K562 (cell line): Measurements from ENCODE around the gene ZKSCAN1. TPM values are rescaled to one million over a fixed set of nuclear protein-coding genes. Genes with fewer than 3 reads are reported as not detected.

Experiments
- ATAC-seq: fragments of 200-7000 bp; cut with Tn5 transposase; 3 replicates; pipeline ENCODE4 v1.9.1; 2020; ENCODE audit warnings: moderate library complexity
- BruUV-seq: library from RNA; stranded (reverse); fragments of 400-500 nt; replicated peaks from 2 replicates; lab custom pipeline; 2021; lab: Mats Ljungman, UMichigan
- CTCF ChIA-PET: fragments of 300-600 bp; formaldehyde crosslinking; extraction: SDS; loops from one replicate; lab custom pipeline; 2021; ENCODE audit warnings: low intra/inter-chr PET ratio; lab: Yijun Ruan, JAX
- POLR2A ChIA-PET: fragments of 300-600, 350-650 bp; sonication (Branson Sonifier 250); formaldehyde crosslinking; extraction: SDS; loops from one replicate; lab custom pipeline; 2021; ENCODE audit warnings: antibody characterized with exemption, inconsistent platforms; lab: Yijun Ruan, JAX
- DNase-seq, 4 experiments: peaks; one replicate each; pipeline versions ENCODE4 v3.0.0 to v3.0.0-alpha.2; 2011 to 2018; ENCODE audit warnings: low spot score in 3 of 4, mixed read lengths in 3 of 4; ENCODE audit errors: extremely low read depth in 1 of 4
- FAIRE-seq: peaks from 2 replicates; lab custom pipeline; 2011; peaks lifted over from hg19 to GRCh38; lab: Jason Lieb, UNC
- H2AFZ ChIP-seq: 2 replicates; pipeline ENCODE4 v1.6.0; 2011; ENCODE audit warnings: low read depth, low read length, control low read depth, inconsistent platforms
- H3K27ac ChIP-seq: fragments of 200-600 bp; 3 replicates; pipeline ENCODE4 v1.8.0; 2011; ENCODE audit warnings: low read depth, mild to moderate bottlenecking, control low read depth, inconsistent platforms, low read length, moderate library complexity, mixed read lengths; ENCODE audit errors: extremely low read depth
- H3K27me3 ChIP-seq, 2 experiments: fragments of 300-600 bp in 1 of 2; 2 replicates in 1 of 2; 3 replicates in 1 of 2; pipeline versions ENCODE4 v1.6.0 to v1.8.0; 2011; ENCODE audit warnings: inconsistent platforms in 2 of 2, low read length in 2 of 2, mild to moderate bottlenecking in 1 of 2, mixed read lengths in 1 of 2, moderate library complexity in 1 of 2; ENCODE audit not compliant: control insufficient read depth in 2 of 2, insufficient read depth in 2 of 2
- H3K36me3 ChIP-seq: fragments of 300-600 bp; 3 replicates; pipeline ENCODE4 v1.8.0; 2011; ENCODE audit warnings: mild to moderate bottlenecking, low read length, inconsistent platforms; ENCODE audit not compliant: control insufficient read depth, insufficient read depth
- H3K4me1 ChIP-seq, 2 experiments: fragments of 200-600 bp in 1 of 2; replicated peaks in 1 of 2; 2 replicates in 1 of 2; 3 replicates in 1 of 2; pipeline versions ENCODE4 v1.5.1 to v1.8.0; 2011; ENCODE audit warnings: inconsistent platforms in 2 of 2, low read length in 2 of 2, mild to moderate bottlenecking in 1 of 2, mixed read lengths in 1 of 2, moderate library complexity in 1 of 2; ENCODE audit not compliant: control insufficient read depth in 2 of 2, insufficient read depth in 2 of 2
- H3K4me2 ChIP-seq: 2 replicates; pipeline ENCODE4 v1.6.1; 2011; ENCODE audit warnings: low read length, control low read depth, inconsistent platforms, mixed read lengths; ENCODE audit not compliant: insufficient read depth
- H3K4me3 ChIP-seq: fragments of 200-600 bp; sonication (generic), shearing (Covaris generic); 2 replicates; pipeline ENCODE4 v1.5.1; 2016; ENCODE audit warnings: control low read depth, inconsistent platforms
- H3K79me2 ChIP-seq: fragments of 200-600 bp; 3 replicates; pipeline ENCODE4 v1.8.0; 2011; ENCODE audit warnings: low read length, inconsistent platforms; ENCODE audit not compliant: control insufficient read depth, insufficient read depth
- H3K9ac ChIP-seq, 2 experiments: 2 replicates each; pipeline versions ENCODE4 v1.6.0 to v1.6.1; 2011; ENCODE audit warnings: low read depth in 2 of 2, low read length in 2 of 2, control low read depth in 1 of 2, inconsistent platforms in 1 of 2, mild to moderate bottlenecking in 1 of 2, mixed read lengths in 1 of 2; ENCODE audit not compliant: insufficient read depth in 1 of 2
- H3K9me1 ChIP-seq: one replicate; pipeline ENCODE4 v1.6.0; 2011; ENCODE audit warnings: inconsistent platforms, mild to moderate bottlenecking, low read length, moderate library complexity; ENCODE audit not compliant: control insufficient read depth, insufficient read depth
- H3K9me3 ChIP-seq: replicated peaks from 2 replicates; pipeline ENCODE4 v1.5.1; 2011; ENCODE audit warnings: low read depth, low read length, inconsistent platforms; ENCODE audit not compliant: control insufficient read depth, insufficient read depth
- H4K20me1 ChIP-seq: replicated peaks from 2 replicates; pipeline ENCODE4 v1.6.1; 2011; ENCODE audit warnings: low read length, inconsistent platforms, mixed read lengths; ENCODE audit not compliant: control insufficient read depth, insufficient read depth
- BDP1 ChIP-seq: IDR thresholded peaks from 3 replicates; pipeline ENCODE4 v1.6.1; 2011; ENCODE audit not compliant: insufficient read length, insufficient read depth
- CBFB ChIP-seq: sonication (generic); formaldehyde crosslinking; IDR thresholded peaks from 2 replicates; pipeline ENCODE4 v1.4.0; 2020; ENCODE audit warnings: mild to moderate bottlenecking, missing genetic modification reagents
- COPS2 ChIP-seq: fragments of 450-650 bp; conservative IDR thresholded peaks from 2 replicates; pipeline ENCODE4 v1.6.1; 2016; ENCODE audit warnings: mild to moderate bottlenecking, moderate library complexity
- FOXJ3 ChIP-seq: sonication (generic); formaldehyde crosslinking; IDR thresholded peaks from 2 replicates; pipeline ENCODE4 v1.4.0; 2020; ENCODE audit warnings: mild to moderate bottlenecking, missing genetic modification reagents
- KAT7 ChIP-seq: sonication (generic); formaldehyde crosslinking; IDR thresholded peaks from 2 replicates; pipeline ENCODE4 v1.8.0; 2022; ENCODE audit warnings: missing genetic modification reagents, mild to moderate bottlenecking, borderline replicate concordance
- KLF13 ChIP-seq: fragments of 450-650 bp; IDR thresholded peaks from 2 replicates; pipeline ENCODE4 v1.6.1; 2016; ENCODE audit warnings: missing genetic modification characterization, low read depth, mild to moderate bottlenecking, missing compliant biosample characterization, moderate library complexity, borderline replicate concordance
- MCM7 ChIP-seq, 2 experiments: fragments of 450-650 bp; IDR thresholded peaks; 2 replicates each; pipeline ENCODE4 v1.6.1; 2016 to 2018
- MTA2 ChIP-seq: fragments of 450-650 bp; IDR thresholded peaks from 2 replicates; pipeline ENCODE4 v1.6.1; 2016; ENCODE audit warnings: low read depth
- MYNN ChIP-seq, 2 experiments: sonication (generic); formaldehyde crosslinking in 1 of 2; IDR thresholded peaks; 2 replicates each; pipeline versions ENCODE4 v1.5.0 to v1.6.1; 2016 to 2020; ENCODE audit warnings: antibody characterized with exemption in 1 of 2, missing genetic modification reagents in 1 of 2
- NCOA2 ChIP-seq, 2 experiments: fragments of 450-650 bp; IDR thresholded peaks; 2 replicates each; pipeline ENCODE4 v1.6.1; 2018; ENCODE audit warnings: mild to moderate bottlenecking in 2 of 2, moderate library complexity in 1 of 2; ENCODE audit not compliant: partially characterized antibody in 2 of 2
- NFYB ChIP-seq: IDR thresholded peaks from 2 replicates; pipeline ENCODE4 v1.6.1; 2011; ENCODE audit warnings: mild to moderate bottlenecking, moderate library complexity; ENCODE audit not compliant: insufficient read length; ENCODE audit errors: extremely low read depth
- NR2C2 ChIP-seq, 2 experiments: fragments of 200-800 bp in 1 of 2; sonication (Bioruptor generic) in 1 of 2; sonication (generic) in 1 of 2; formaldehyde crosslinking in 1 of 2; IDR thresholded peaks; 2 replicates each; pipeline versions ENCODE4 v1.6.1 to v1.8.0; 2016 to 2022; ENCODE audit warnings: mild to moderate bottlenecking in 1 of 2, missing compliant biosample characterization in 1 of 2, missing genetic modification characterization in 1 of 2, missing genetic modification reagents in 1 of 2
- POLR2AphosphoS5 ChIP-seq: IDR thresholded peaks from 2 replicates; pipeline ENCODE4 v1.6.1; 2011; ENCODE audit warnings: mild to moderate bottlenecking, low read depth, low read length, moderate library complexity; ENCODE audit not compliant: control insufficient read depth, insufficient read depth
- POU5F1 ChIP-seq: fragments of 150-350 bp; IDR thresholded peaks from 2 replicates; pipeline ENCODE4 v1.6.1; 2014; ENCODE audit warnings: borderline replicate concordance, low read length, low read depth, mild to moderate bottlenecking; ENCODE audit not compliant: partially characterized antibody
- RBM25 ChIP-seq: fragments of 200-400 bp; formaldehyde crosslinking; IDR thresholded peaks from 2 replicates; pipeline ENCODE4 v1.6.1; 2018; ENCODE audit warnings: low read length, low read depth, moderate library complexity; ENCODE audit not compliant: severe bottlenecking
- RFX1 ChIP-seq: fragments of 450-650 bp; IDR thresholded peaks from 2 replicates; pipeline ENCODE4 v1.6.1; 2016; ENCODE audit warnings: mild to moderate bottlenecking, moderate library complexity
- SP1 ChIP-seq: sonication (generic); formaldehyde crosslinking; IDR thresholded peaks from 2 replicates; pipeline ENCODE4 v1.8.1; 2022; ENCODE audit warnings: mild to moderate bottlenecking, missing genetic modification reagents
- ZNF212 ChIP-seq: fragments of 450-650 bp; formaldehyde crosslinking; IDR thresholded peaks from 2 replicates; pipeline ENCODE4 v1.4.0; 2020; ENCODE audit warnings: mild to moderate bottlenecking
- ZNF431 ChIP-seq: sonication (generic); formaldehyde crosslinking; IDR thresholded peaks from 2 replicates; pipeline ENCODE4 v1.8.0; 2022; ENCODE audit warnings: mild to moderate bottlenecking, missing genetic modification reagents
- WGBS: fragments of 100-300 bp; shearing (Covaris generic); methylation state at CpG from one replicate; pipeline ENCODE4 v1.1.6; 2016; ENCODE audit warnings: low coverage, mixed read lengths; ENCODE audit not compliant: insufficient coverage; ENCODE audit errors: missing lambda C conversion rate; 5-methylcytosine and 5-hydroxymethylcytosine counted together
- in situ Hi-C: fragments of 300-500 bp; cut with MboI; formaldehyde crosslinking; loops from 4 replicates; pipeline ENCODE4 v1.15.0; 2018; ENCODE audit warnings: inconsistent platforms, mixed read lengths
- intact Hi-C: fragments of 100-400 bp; cut with micrococcal nuclease; formaldehyde crosslinking; loops from 2 replicates; pipeline ENCODE4 v1.14.2; 2022
- polyA plus RNA-seq, 8 experiments: library from polyadenylated mRNA; depleted of rRNA in 4 of 8; stranded (reverse) in 5 of 8; unstranded in 3 of 8; fragments of >200 nt; fragmentation: Nextera tagmentation in 2 of 8; fragmentation: Illumina TruSeq in 1 of 8; extraction: Ambion mirVana in 2 of 8; extraction: Trizol in 1 of 8; gene quantifications; 2 replicates each; pipeline versions ENCODE4 v1.2.1 to v1.2.3, GENCODE V29; 2011 to 2014; ENCODE audit warnings: inconsistent platforms in 1 of 8, missing spikeins in 1 of 8
- total RNA-seq, 7 experiments: library from RNA; depleted of rRNA in 6 of 7; stranded (reverse); fragments of >200 nt in 6 of 7; fragmentation: Illumina TruSeq in 2 of 7; extraction: Trizol in 2 of 7; gene quantifications; 2 replicates each; pipeline versions ENCODE4 v1.2.1 to v1.2.3, GENCODE V29; 2011 to 2021; ENCODE audit warnings: low replicate concordance in 1 of 7
- TF ChIP-seq, protein P1 (sequence below): fragments of 450-650 bp; conservative IDR thresholded peaks from 2 replicates; pipeline ENCODE4 v1.6.1; 2016; ENCODE audit warnings: missing genetic modification characterization, low read depth, mild to moderate bottlenecking, missing compliant biosample characterization, moderate library complexity
- TF ChIP-seq, protein P2 (sequence below): sonication (generic); formaldehyde crosslinking; IDR thresholded peaks from 2 replicates; pipeline ENCODE4 v1.8.1; 2023; ENCODE audit warnings: mild to moderate bottlenecking, missing genetic modification reagents

The ZKSCAN1 gene
- total and polyA plus RNA-seq, 9 of the 15 experiments (the other 6 are each of a cell fraction or from before 2014, with no cell fraction given) = 5.3 to 43.0 (median 23.2) TPM

DNA sequence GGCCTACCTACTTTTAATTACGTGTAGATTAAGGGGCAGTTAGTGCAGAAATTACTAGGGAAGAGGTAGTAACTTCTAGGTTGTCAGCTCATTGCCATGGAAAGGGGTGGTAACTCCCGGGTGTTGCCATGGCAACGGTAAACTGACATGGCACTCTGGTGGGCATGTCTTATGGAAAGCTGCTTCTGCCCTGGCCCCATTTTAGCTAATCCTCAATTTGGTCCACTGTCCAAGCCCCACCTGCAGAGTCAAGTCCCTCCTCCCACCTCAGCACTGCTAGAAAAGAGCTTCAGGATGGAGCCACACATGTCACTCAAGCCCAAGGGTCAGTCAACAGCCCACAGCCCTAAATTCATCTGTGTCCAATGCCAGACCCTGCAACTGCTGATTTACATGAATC is 7.5 kb upstream of the ZKSCAN1 start:
- Histone ChIP-seq H3K4me1 (peaks cover 4 to 5% of the 10 kb centered on the region in 2 experiments; a peak in 4 of 5 replicates), H3K9ac (no peak overlapping the region), H3K27ac (no peak overlapping the region), H3K79me2 (no peaks in the 10 kb centered on the region), H3K27me3 (peaks cover 39 to 65% of the 10 kb centered on the region in 2 experiments), H4K20me1 (no peaks in the 10 kb centered on the region), H2AFZ (no peak overlapping the region), H3K4me3 (no peak overlapping the region), H3K36me3 (no peaks in the 10 kb centered on the region), H3K9me3 (no peaks in the 10 kb centered on the region), H3K4me2 (no peak overlapping the region), H3K9me1 (no peaks in the 10 kb centered on the region)
- no TSS peak for BruUV-seq
- no peak for DNase-seq
- WGBS = 2% methylated on average over 3 of the region's 3 CpGs
- intact Hi-C loops = no loop called here
- FAIRE-seq = no peak
- POLR2A ChIA-PET = interaction anchor here (0.6 to 0.8 kb wide), 3 partner anchors 9 to 110 kb away, joined by 3 to 4 read pairs (median 4); no protein-coding TSS in a partner anchor
- no peak for ATAC-seq
- CTCF ChIA-PET = no interaction called here
- in situ Hi-C loops = no loop called here
- no peak for TF ChIP-seq NCOA2 (IDR thresholded peaks at IDR 0.05; ENCODE audit: partially characterized antibody in 2 of 2)
- TF ChIP-seq, protein P1, sequence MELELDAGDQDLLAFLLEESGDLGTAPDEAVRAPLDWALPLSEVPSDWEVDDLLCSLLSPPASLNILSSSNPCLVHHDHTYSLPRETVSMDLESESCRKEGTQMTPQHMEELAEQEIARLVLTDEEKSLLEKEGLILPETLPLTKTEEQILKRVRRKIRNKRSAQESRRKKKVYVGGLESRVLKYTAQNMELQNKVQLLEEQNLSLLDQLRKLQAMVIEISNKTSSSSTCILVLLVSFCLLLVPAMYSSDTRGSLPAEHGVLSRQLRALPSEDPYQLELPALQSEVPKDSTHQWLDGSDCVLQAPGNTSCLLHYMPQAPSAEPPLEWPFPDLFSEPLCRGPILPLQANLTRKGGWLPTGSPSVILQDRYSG = no peak
- TF ChIP-seq MTA2 = no peak
- TF ChIP-seq RBM25 = no peak
- TF ChIP-seq, protein P2, sequence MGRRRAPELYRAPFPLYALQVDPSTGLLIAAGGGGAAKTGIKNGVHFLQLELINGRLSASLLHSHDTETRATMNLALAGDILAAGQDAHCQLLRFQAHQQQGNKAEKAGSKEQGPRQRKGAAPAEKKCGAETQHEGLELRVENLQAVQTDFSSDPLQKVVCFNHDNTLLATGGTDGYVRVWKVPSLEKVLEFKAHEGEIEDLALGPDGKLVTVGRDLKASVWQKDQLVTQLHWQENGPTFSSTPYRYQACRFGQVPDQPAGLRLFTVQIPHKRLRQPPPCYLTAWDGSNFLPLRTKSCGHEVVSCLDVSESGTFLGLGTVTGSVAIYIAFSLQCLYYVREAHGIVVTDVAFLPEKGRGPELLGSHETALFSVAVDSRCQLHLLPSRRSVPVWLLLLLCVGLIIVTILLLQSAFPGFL (CRISPR knock-in tag) = no peak
- TF ChIP-seq NR2C2 (CRISPR knock-in tag; IDR thresholded peaks at IDR 0.05) = no peak
- TF ChIP-seq NR2C2 (tag; IDR thresholded peaks at IDR 0.05) = no peak
- no peak for TF ChIP-seq MCM7 (IDR thresholded peaks at IDR 0.05)
- TF ChIP-seq KAT7 (CRISPR knock-in tag) = no peak
- TF ChIP-seq MYNN (IDR thresholded peaks at IDR 0.05) = no peak
- TF ChIP-seq MYNN (CRISPR knock-in tag; IDR thresholded peaks at IDR 0.05) = no peak
- no peak for TF ChIP-seq KLF13 (tag)
- TF ChIP-seq NFYB = no peak
- no peak for TF ChIP-seq SP1 (CRISPR knock-in tag)
- no peak for TF ChIP-seq ZNF212 (CRISPR knock-in tag)
- TF ChIP-seq POU5F1 = no peak
- no peak for TF ChIP-seq COPS2
- no peak for TF ChIP-seq BDP1
- TF ChIP-seq POLR2AphosphoS5 = no peak
- TF ChIP-seq CBFB = 0 out of 2 replicates have a peak, but pooled peaks have one; percentile 28
- TF ChIP-seq RFX1 = peak; percentile 95
- TF ChIP-seq ZNF431 (CRISPR knock-in tag) = no peak
- TF ChIP-seq FOXJ3 (CRISPR knock-in tag) = 0 out of 2 replicates have a peak, but pooled peaks have one; percentile 20
